HG03139 (cell line): ENCODE data around the gene AXDND1.
"Not testable (repeated sequence)": the region's sequence is repeated elsewhere in the genome, so short reads cannot be mapped to it uniquely, and the experiment has no call there.

ENCODE experiments used
- ATAC-seq: cut with Tn5 transposase; IDR thresholded peaks from one replicate; pipeline ENCODE4 v1.9.1; 2021; ENCODE audit not compliant: unreplicated experiment

AXDND1 gene

DNA sequence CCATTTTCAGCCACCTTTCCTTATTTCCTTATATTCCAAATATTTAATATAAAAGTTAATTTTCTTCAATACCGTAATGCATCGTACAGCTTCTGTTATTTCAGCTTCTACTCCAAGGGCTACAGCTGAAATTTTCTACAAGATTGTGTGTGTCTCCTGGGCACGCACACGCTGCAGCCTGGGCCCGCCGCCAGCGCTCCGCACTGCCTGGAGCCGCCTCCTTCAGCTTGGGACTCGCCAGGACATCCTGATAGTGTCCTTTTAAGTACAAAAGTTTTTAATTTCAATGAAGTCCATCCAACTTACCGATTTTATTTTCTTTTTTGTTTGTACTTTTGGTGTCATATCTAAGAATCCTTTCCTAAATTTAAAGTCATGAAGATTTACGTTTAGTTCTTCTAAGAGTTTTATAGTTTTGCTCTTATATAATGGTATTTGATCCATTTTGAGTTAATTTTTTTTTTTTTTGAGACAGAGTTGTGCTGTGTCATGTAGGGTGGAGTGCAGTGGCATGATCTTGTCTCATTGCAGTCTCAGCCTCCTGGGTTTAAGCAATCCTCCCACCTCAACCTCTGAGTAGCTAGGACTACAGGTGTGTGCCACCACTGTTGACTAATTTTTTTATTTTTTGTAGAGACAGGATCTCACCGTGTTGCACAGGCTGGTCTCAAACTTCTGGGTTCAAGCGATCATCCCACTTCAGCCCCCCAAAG, 82.8 kb downstream of the AXDND1 start:
- ATAC-seq: no peak

DNA sequence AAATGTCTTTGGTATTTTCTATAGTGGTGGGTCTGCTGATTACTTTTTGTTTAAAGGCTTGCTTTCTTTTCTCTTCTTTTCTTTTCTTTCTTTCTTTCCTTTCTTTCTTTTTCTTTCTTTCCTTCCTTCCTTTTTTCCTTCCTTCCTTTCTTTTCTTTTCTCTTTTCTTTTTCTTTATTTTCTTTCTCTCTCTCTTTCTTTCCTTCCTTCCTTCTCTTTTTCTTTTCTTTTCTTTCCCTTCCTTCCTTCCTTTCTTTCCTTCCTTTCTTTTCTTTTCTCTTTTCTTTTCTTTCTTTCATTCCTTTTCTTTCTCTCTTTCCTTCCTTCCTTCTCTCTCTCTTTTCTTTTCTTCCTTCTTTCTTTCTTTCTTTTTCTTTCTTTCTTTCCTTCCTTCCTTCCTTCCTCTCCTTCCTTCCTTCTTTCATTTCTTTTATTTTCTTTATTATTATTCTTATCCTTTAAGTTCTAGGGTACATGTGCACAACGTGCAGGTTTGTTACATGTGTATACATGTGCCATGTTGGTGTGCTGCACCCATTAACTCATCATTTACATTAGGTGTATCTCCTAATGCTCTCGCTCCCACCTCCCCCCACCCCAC, 93.9 kb downstream of the AXDND1 start:
- ATAC-seq: not testable (repeated sequence)

GRCh38 chr1:179465661-179466060, 99.9 kb downstream of the AXDND1 start:
- ATAC-seq: not testable (repeated sequence)

DNA sequence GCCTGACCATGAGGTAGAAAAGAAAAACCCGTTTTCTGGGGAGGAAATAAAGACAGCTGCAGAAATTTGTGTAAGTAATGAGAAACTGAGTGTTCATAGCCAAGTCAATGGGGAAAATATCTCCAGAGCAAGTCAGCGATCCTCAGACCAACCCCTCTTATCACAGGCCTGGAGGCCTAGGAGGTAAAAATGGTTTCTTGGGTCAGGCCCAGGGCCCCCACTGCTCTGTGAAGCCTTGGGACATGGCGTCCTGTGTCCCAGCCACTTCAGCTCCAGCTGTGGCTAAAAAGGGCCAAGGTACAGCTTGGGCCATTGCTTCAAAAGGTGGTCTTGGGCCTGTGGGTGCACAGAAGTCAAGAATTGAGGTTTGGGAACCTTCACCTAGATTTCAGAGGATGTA, 108.9 kb downstream of the AXDND1 start:
- no peak for ATAC-seq

GRCh38 chr1:179476484-179476883, 110.7 kb downstream of the AXDND1 start:
- no peak for ATAC-seq

DNA sequence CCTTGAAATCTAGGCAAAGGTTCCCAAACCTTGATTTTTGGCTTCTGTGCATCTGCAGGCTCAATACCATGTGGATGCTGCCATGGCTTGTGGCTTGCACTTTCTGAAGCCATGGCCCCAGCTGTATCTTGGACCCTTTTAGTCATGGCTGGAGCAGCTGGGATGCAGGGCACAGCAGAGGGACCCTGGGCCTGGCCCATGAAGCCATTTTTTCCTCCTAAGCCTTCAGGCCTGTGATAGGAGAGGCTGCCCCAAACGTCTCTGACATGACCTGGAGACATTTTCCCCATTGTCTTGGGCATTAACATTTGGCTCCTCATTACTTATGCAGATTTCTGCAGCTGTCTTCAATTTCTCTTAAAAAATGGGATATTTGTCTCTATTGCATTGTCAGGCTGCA, 112.6 kb downstream of the AXDND1 start:
- ATAC-seq: no peak

- no peak for ATAC-seq
Observed at GRCh38 chr1:179490611-179491010, 124.8 kb downstream of the AXDND1 start.

GRCh38 chr1:179493323-179493722, 127.6 kb downstream of the AXDND1 start:
- ATAC-seq: no peak

DNA sequence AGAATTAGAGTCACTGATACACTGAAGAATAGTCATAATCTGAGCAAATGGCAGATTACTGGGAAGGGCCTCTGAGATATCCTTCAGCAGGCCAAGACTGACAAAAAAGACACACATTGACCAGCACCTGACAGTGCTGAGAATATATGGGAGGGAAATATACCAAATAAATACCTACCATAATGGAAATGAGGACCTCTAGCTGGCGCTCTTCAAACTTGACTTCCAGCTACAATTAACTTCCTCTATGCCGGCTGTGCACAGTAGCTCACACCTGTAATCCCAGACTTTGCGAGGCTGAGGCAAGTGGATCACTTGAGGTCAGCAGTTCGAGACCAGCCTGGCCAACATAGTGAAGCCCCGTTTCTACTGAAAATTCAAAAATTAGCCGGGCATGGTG, 140.4 kb downstream of the AXDND1 start:
- ATAC-seq: no peak

- no peak for ATAC-seq
Observed at GRCh38 chr1:179509384-179509783, 143.6 kb downstream of the AXDND1 start.

DNA sequence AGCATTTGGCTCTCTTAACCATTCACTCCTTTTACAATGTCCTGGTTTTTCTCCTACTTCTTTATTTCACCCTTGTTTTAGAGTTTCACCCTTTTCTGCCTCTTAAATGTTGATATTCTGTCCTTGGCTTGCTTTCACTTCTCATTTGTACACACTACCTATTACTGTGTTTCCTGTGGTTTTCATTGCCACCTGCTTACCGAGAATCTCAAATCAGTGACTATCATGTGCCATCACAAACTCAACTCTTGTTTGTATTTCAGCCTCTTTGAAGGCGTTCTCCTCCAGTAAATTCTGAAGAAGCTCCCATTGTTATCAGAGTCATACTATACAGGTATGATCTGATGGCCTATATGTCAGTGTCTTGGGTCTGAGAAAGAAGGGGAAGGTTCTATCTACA, 144.3 kb downstream of the AXDND1 start:
- no peak for ATAC-seq

- ATAC-seq: no peak
Observed at GRCh38 chr1:179516976-179517705, 151.4 kb downstream of the AXDND1 start.

DNA sequence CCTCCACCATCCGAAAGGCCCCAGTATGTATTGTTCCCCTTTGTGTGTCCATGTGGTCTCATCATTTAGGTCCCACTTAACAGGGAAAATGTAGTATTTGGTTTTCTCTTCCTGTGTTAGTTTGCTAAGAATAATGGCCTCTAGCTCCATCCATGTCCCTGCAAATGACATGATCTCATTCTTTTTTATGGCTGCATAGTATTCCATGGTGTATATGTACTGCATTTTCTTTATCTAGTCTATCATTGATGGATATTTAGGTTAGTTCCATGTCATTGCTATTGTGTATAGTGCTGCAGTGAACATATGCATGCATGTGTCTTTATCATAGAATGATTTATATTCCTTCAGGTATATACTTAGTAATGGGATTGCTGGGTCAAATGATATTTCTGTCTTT, 152.8 kb downstream of the AXDND1 start:
- ATAC-seq: not testable (repeated sequence)

- ATAC-seq: no peak
Observed at GRCh38 chr1:179529482-179530195, 163.9 kb downstream of the AXDND1 start.

- ATAC-seq: no peak
Observed at GRCh38 chr1:179530352-179530751, 164.6 kb downstream of the AXDND1 start.

DNA sequence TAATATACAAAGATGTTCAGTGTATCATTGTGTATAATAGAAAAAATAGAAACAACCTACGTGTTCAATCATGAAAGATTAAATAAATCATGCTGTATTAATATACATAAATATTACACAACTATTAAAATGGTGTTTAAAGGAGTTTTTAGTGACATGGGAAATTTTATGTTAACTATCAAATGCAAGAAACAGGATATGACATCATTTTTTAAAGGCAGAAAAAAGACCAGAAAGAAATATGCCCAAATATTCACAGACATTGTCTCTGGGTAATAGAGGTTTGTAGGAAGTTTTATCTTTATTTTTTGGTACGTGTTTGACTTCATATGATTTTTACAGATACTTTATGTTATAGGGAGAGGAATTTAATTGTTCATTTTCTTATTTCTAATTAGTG, 176.0 kb downstream of the AXDND1 start:
- no peak for ATAC-seq

DNA sequence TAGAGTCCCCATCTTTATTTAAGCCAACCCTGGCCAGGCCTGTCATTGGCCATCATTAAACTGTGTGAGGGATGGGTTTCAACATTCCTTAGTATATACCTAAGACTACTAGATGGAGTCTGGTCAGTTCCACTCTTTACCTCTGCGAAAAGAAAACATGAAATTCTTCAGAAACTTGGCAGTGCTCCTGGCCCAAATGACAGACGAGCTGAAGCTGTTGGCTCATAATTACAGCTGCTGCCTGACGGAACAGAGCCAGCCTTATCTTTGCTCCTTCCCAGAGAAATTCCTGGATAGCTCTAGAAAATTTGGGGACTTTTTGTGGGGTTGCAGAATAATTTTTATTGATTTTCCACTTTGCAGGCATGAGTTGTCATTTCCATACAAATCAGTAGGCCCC, 179.6 kb downstream of the AXDND1 start:
- no peak for ATAC-seq

GRCh38 chr1:179547021-179547535, 181.3 kb downstream of the AXDND1 start:
- no peak for ATAC-seq

GRCh38 chr1:179548666-179549367, 183.0 kb downstream of the AXDND1 start:
- no peak for ATAC-seq

- ATAC-seq: no peak
Observed at GRCh38 chr1:179549368-179549700, 183.6 kb downstream of the AXDND1 start.
